ENCODE measurements around the gene STAMBP.
"Not testable (repeated sequence)": the region's sequence is repeated elsewhere in the genome, so short reads cannot be mapped to it uniquely, and the experiment has no call there.

Gene STAMBP

GRCh38 chr2:73886357-73886756 lies 57.6 kb downstream of the STAMBP start:
- DNase-seq (ENCODE audit: low spot score), result no peak

GRCh38 chr2:73887596-73888353 lies 59.0 kb downstream of the STAMBP start:
- not testable (repeated sequence) for DNase-seq (ENCODE audit: low spot score)

GRCh38 chr2:73888388-73888787 lies 59.6 kb downstream of the STAMBP start:
- no peak for DNase-seq (ENCODE audit: low spot score)

DNA sequence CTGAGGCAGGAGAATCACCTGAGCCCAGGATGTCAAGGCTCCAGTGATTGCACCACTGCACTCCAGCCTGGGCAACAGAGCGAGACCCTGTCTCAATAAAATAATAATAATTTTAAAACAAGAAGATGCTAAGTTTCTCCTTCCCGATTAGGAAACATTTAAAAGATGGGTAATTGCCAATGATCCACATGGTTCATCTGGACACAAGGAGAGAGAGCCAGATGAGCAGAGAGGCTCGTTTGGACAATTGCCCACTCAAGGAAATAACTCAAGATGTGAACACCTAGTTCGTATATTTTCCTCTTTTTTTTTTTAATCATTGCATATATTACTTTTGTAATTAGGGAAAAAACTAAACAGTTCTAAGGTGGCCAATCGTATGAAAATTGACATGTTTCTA lies 60.4 kb downstream of the STAMBP start:
- no peak for DNase-seq (ENCODE audit: low spot score)

DNA sequence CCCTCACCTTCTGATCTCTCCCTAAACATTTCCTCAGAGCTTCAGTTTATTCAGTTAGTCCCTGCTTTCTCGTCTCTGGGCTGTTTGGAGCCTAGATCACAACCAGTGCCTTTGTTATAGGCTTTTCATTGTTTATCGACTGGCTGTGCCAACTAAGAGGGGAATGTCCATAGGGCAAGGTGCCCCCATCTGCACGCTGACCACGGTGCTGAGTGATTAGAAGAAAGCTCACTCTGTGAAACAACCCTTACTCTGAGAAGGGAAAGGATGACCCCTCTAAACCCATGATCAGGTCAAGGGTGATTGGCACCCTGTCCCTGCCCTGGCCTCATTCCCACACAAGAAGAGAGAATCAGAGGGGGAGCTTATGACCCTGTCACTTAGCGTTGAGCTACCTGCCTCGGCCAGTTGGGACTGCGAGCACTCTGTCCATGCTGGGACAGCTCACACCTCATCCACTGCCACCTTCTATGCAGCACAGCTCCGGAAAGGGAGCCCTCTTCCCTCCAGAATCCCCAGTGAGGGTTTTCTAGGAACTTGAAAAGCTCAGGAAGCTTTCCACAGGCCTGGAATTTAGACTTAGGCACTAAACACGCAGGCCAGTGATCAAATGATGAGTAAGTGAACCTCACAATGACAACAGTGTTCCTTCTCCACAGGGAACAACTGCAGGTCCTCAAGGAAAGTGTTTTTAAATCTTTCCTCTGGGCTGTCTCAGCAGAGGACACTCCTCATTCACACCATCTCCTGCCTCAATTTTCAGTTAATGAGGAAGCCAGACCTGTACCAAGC lies 61.7 kb downstream of the STAMBP start:
- DNase-seq (ENCODE audit: low spot score), result no peak

DNA sequence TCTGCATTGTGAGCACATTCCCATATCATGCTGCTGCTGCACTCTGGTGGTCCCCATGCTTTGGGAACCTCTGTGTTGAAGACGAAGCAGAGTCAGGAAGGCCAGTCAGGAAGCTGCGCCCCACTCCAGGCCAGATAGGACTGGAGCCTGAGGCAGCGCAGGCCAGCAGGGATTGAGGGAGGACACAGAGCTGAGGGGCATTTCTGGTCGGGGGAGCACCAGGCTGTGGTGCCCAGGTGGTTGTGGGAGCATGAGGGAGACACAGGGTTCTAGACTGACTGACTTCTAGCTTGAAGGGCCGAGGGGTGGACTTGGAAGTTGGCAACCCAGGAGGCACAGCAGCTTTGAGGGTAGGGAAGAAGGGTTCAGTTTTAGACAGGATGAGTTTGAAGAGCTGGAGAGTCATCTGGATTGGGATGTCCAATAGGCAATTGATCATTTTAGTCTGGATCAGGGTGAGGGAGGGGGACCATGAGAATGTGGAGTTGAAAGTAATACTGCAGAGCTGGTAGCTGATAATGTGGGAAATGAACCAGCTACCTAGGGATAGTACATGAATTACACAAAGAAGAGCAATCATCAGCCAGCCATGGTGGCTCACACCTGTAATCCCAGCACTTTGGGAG lies 62.6 kb downstream of the STAMBP start:
- DNase-seq (ENCODE audit: low spot score), result no peak

DNA sequence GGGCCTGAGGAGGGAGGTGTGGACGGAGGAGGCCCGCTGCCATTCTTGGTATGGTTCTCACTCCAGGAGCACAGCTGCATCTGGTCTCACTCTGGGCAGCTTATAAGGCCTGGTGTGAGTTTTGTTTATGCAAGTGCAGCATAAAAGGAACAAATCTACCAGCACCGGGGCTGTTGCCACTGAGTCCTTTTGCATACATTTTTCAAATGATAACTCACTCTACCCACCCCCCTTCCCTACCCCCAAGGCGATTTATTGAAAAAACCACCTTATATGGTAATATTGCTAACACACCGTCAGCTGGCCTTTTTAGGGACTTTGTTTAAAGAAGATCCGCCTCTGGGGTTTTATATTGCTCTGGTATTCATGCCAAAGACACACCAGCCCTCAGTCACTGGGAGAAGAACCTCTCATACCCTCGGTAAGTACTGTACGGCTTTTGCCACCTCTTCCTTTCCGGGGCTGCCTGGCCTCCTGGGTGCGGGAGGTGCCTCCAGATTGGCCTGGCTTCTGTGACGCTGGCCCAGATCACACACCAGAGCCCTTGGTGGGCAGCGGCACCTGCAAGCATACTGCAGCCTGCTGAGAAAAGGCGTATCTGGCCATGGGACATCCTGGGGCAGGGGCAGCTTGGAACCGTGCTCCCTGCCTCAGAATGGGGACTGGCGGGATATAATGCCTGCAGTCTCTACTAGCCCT lies 64.0 kb downstream of the STAMBP start, which contains the start of gene ACTG2:
TSS of gene ACTG2 (plus strand) at position 378 of the 699 bp plus-strand sequence. CDS start 8,304 bp downstream, outside the sequence.
- no peak for DNase-seq (ENCODE audit: low spot score)

DNA sequence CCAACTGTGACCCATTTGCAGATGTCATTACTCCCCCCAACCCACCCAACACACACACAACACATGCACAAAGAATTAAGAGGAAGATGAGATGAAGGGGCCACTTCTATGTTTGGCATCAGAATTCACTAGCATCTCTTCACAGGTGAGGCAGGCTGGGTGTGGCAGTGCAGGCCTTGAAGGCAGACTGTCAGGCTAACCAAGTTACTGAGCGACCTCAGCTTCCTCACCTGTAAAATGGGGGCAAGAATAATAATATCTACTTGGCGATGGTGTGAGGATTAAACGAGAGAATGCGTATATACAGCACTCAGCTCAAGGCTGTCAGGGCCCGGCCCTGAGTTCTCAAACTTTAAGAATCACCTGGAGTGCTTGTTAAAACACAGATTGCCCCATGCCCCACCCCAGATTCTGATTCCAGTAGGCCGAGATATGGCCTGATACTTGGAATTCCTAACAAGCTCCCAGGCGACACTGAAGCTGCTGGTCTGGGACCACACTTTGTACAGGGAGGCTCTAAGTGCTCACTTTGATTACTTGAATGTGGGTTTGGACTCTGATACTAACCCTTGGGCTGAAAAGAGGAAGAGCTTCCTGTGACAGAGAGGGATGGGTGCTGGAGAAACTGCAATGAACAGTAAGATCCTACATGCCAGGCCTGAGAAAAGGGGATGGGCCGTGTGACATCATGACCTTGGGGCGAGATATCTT lies 65.2 kb downstream of the STAMBP start:
- DNase-seq (ENCODE audit: low spot score), result no peak

DNA sequence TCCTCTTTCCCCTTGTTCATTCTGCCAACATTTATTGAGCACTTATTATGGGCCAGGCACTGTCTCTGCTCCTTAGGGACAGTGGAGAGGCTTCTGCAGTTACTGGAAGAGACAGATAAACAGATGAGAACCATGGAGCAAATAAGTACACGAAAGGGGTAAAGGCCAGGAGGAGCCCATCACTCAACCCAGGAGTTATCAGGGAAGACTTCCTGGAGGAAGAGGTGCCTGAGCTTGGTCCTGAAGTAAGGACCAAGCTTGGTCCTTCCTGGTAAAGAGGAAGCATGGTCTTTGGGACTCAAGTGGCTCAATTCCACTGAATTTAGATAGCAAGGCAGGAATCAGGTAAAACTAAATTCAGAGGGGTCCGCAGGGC lies 65.7 kb downstream of the STAMBP start:
- DNase-seq (ENCODE audit: low spot score), result no peak

GRCh38 chr2:73894877-73895276 lies 66.1 kb downstream of the STAMBP start:
- no peak for DNase-seq (ENCODE audit: low spot score)

- no peak for DNase-seq (ENCODE audit: low spot score)
These were observed 66.7 kb downstream of the STAMBP start for GRCh38 chr2:73895473-73895872.

DNA sequence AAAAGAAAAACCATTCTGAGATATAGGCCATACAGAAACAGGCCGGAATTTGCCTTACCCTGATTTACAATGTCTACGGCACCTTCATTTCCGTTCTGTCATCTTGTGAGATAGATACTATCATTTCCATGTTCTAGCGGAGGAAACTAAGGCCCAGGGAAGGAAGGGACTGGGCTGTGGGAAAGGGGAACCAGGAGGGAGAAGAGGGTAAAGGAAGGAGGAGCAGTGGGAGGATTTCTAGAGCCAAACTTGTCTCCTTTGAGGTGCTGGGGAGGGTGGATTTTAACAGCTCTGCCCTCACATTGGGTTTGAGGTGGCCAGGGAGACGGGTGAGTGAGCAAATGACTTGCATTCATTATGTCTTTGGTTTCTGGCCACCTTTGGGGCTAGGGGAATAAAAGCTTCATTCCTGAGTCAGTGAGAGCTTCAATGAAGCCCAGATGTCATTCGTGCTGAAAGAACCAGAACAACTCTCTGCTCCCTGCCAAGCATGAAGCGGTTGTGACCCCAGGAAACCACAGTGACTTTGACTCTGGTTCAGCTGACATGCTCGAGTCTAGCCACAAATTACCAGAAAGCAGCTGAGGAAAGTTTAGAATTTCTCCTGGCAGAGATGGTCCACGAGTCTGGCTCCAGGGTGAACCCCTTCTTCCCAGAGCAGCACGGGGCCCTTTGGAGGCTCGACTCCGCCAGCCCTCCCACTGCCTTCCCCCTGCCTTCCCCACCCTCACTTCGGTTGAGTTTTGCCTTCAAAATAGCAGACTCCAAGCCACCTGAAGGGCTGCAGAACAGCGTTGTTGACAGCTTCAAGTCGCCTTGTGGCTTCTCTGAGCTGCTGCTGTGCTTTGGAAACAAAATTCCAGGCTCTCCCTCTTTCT lies 67.8 kb downstream of the STAMBP start:
- no peak for DNase-seq (ENCODE audit: low spot score)

- no peak for DNase-seq (ENCODE audit: low spot score)
These were observed 68.5 kb downstream of the STAMBP start for GRCh38 chr2:73897240-73897583.

- DNase-seq (ENCODE audit: low spot score), result no peak
These were observed 69.2 kb downstream of the STAMBP start for GRCh38 chr2:73897934-73898333.

DNA sequence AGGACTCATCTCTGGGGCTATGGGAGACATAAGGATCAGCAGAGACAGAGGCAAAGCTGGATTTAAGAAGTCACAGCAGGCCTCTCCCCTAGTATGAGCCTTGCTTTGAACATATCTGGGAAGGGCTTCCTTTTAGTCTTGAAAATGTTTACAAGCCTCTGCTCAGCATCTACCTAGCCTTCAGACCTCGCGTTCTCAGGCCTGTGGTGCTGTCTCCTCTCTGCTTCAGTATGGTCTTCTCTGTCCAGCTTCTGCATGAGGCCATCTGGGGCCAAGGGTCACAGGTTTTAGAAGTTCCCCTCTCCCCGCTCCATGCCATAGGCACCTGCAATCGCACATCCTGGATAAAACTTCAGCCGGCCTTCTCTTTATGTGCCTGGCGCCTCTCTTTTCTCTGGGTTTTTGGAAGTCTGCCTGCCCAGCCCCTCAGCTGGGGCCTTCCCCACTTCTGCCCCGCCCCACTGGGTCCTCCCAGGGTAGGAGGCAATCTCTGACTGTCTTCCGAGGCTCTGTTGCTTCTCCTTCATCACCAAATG lies 71.1 kb downstream of the STAMBP start:
- DNase-seq (ENCODE audit: low spot score), result no peak

- DNase-seq (ENCODE audit: low spot score), result no peak
These were observed 72.4 kb downstream of the STAMBP start for GRCh38 chr2:73901143-73901542.

DNA sequence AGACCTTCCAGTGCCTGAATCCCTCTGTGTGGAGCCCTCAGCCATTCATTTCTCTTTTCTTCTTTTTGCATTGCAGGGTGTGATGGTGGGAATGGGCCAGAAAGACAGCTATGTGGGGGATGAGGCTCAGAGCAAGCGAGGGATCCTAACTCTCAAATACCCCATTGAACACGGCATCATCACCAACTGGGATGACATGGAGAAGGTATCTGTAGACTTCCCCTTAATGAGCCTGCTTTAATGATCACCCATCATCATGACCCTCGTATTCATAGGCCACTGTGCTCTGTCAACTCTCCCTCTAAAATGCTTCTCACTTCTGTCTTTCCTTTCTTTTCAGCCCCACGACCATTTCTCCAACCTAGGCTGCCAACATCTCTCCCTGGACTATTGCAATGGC lies 73.5 kb downstream of the STAMBP start:
- no peak for DNase-seq (ENCODE audit: low spot score)

DNA sequence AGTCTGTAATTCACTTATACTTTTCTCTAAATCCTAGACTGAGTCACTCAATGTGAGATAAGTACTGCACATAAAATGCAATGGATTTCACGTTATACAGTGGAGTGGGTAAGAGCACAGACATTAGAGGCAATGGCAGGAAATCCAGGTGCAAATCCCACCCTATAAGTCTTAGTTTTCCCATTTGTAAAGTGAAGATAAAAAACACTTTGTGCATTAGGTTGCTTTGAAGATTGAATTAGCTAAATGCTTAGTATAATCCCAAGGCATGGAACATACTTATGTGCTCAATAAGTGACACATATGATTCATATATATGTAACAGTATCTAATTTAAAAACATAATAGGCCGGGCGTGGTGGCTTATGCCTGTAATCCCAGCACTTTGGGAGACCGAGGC lies 74.6 kb downstream of the STAMBP start:
- no peak for DNase-seq (ENCODE audit: low spot score)

- not testable (repeated sequence) for DNase-seq (ENCODE audit: low spot score)
These were observed 75.3 kb downstream of the STAMBP start for GRCh38 chr2:73903949-73904613.

All from SK-N-DZ (cell line).